Measurements from ENCODE around the gene ARL15. TPM values are rescaled to one million over a fixed set of nuclear protein-coding genes. Genes with fewer than 3 reads are reported as not detected.

The ARL15 gene
- total RNA-seq, 1 experiment from 2014 or later: 0.50 TPM

DNA sequence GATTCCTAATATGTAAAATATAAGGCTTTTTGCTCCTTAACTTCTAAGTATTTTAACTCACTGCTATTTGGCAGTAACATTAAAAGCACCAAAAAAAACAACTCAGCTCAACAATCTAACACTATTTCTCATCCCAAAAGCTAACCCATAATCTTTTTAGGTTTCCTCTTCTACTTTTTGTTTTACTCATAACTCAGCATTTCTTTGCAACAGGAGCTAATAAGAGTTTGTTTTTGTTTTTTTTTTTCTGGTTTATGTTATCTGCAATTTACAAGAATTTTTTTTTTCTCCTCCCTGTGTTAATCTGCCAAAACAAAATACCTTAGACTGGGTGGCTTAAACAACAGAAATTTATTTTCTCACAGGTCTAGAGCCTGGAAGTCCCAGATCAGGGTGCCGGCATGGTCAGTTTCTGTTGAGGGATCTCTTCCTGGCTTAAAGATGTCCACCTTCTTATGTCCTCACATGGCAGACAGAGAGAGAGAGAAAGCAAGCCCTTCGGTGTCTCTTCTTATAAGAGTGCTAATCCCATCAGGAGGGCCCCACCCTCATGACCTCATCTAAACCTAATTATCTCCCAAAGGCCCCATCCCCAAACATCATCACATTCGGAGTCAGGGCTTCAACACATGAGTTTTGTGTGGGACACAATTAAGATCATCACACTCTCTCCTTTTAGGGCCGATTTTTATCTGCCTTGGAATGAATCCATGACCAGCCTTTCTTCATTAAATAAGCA, 31.2 kb downstream of the ARL15 start:
- intact Hi-C loops (cut with micrococcal nuclease; ENCODE audit: unreplicated experiment): no loop called here
- TF ChIP-seq EZH2 (IDR thresholded peaks at IDR 0.05; ENCODE audit: low read depth): no peak
- TF ChIP-seq, protein P1, sequence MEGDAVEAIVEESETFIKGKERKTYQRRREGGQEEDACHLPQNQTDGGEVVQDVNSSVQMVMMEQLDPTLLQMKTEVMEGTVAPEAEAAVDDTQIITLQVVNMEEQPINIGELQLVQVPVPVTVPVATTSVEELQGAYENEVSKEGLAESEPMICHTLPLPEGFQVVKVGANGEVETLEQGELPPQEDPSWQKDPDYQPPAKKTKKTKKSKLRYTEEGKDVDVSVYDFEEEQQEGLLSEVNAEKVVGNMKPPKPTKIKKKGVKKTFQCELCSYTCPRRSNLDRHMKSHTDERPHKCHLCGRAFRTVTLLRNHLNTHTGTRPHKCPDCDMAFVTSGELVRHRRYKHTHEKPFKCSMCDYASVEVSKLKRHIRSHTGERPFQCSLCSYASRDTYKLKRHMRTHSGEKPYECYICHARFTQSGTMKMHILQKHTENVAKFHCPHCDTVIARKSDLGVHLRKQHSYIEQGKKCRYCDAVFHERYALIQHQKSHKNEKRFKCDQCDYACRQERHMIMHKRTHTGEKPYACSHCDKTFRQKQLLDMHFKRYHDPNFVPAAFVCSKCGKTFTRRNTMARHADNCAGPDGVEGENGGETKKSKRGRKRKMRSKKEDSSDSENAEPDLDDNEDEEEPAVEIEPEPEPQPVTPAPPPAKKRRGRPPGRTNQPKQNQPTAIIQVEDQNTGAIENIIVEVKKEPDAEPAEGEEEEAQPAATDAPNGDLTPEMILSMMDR (conservative IDR thresholded peaks at IDR 0.05): no peak
- Histone ChIP-seq H3K4me2 (no peak overlapping the region), H3K9me2 (ENCODE audit: insufficient read depth) (no peaks in the 10 kb centered on the region), H3F3A (ENCODE audit: insufficient read depth, low read depth) (no peaks in the 10 kb centered on the region), H3K27me3 (ENCODE audit: insufficient read depth, low read depth) (no peaks in the 10 kb centered on the region), H2AFZ (no peak overlapping the region), H3K27ac (no peak overlapping the region), H3K36me3 (ENCODE audit: low read depth) (no peaks in the 10 kb centered on the region), H3K79me2 (ENCODE audit: low read depth) (no peaks in the 10 kb centered on the region), H3K4me3 (no peak overlapping the region), H3K4me1 (replicated peaks; ENCODE audit: insufficient read depth) (no peaks in the 10 kb centered on the region), H4K20me1 (ENCODE audit: insufficient read depth) (no peaks in the 10 kb centered on the region; the same call in 1 of the 2 replicates), H3K9me3 (ENCODE audit: insufficient read depth, low read depth) (no peaks in the 10 kb centered on the region)
- no TSS peak for BruUV-seq (replicated peaks)
- DNase-seq: no peak
- ChIA-PET POLR2A (ENCODE audit: unreplicated experiment) (no interaction called here), CTCF (interaction anchor here (0.7 kb wide), 1 partner anchor 11 kb away, joined by 3 read pairs; no protein-coding TSS in a partner anchor)

DNA sequence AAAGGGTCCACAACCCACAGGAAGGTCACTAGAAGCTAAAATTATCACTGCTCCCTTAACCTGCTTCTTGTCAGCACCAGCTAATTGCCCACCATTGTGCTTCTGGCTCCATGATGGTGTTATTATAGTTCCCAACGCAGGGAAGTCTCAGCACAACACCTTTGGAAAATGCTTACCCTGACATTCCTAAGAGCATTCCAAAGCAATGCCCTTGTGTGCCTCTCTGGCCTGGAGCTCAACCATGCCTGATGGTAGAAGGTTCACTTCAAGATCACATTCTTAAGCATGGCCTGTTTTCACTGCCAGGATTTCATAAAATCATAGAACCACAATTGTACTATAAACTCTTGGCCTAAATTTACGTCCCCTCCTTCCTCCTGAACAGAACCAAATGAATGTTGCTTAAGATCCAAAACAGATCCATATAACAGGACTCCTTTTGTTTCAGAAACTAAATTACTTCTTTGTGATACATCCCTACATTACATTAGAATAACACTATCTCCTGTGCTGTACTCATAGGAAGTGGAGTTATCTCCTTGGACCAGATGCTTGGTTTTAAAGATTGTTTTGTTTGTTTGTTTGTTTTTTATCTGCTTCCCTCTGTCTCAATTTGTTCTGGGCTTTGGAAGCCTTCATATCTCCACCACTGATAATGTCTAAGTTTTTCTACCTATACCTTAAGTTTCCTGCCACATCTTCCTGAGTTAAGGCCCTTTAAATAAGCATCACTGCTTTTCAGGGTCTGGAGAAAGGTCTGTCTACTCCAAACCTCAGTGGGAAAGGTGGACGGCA, 32.1 kb downstream of the ARL15 start:
- POLR2A ChIA-PET (ENCODE audit: unreplicated experiment): no interaction called here
- no peaks in the 10 kb centered on the region for H3K4me1 ChIP-seq (replicated peaks; ENCODE audit: insufficient read depth)
- H3K36me3 ChIP-seq (ENCODE audit: low read depth): no peaks in the 10 kb centered on the region
- DNase-seq: no peak
- TF ChIP-seq EZH2 (IDR thresholded peaks at IDR 0.05; ENCODE audit: low read depth): no peak
- TF ChIP-seq, protein P1 (conservative IDR thresholded peaks at IDR 0.05): no peak
- no peak overlapping the region for H2AFZ ChIP-seq
- H3K9me3 ChIP-seq (ENCODE audit: insufficient read depth, low read depth): no peaks in the 10 kb centered on the region
- no peaks in the 10 kb centered on the region; the same call in 1 of the 2 replicates for H4K20me1 ChIP-seq (ENCODE audit: insufficient read depth)
- H3F3A ChIP-seq (ENCODE audit: insufficient read depth, low read depth): no peaks in the 10 kb centered on the region
- CTCF ChIA-PET: no interaction called here
- H3K27ac ChIP-seq: no peak overlapping the region
- H3K79me2 ChIP-seq (ENCODE audit: low read depth): no peaks in the 10 kb centered on the region
- intact Hi-C loops (cut with micrococcal nuclease; ENCODE audit: unreplicated experiment): no loop called here
- no TSS peak for BruUV-seq (replicated peaks)
- no peak overlapping the region for H3K4me3 ChIP-seq
- H3K27me3 ChIP-seq (ENCODE audit: insufficient read depth, low read depth): no peaks in the 10 kb centered on the region
- H3K4me2 ChIP-seq: no peak overlapping the region
- no peaks in the 10 kb centered on the region for H3K9me2 ChIP-seq (ENCODE audit: insufficient read depth)

DNA sequence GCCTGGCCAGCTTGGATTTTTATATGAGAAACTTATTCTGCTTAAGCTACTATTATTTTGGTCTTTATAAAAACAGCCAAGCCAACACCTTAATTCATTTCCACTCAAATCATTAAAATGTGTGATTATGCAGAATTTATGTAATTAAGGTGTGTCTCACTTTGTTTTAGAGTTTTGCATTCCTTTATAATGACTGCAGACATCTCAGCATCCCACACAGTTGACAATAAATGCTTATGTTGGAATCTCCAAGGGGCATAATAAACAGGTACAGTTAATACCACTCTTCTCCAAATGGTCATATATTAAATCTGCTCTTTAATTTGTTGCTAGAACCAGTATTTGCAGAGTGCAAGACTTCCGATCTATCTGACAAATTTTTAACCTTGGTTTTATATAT, 34.3 kb downstream of the ARL15 start:
- H4K20me1 ChIP-seq (ENCODE audit: insufficient read depth): no peaks in the 10 kb centered on the region
- ChIA-PET POLR2A (ENCODE audit: unreplicated experiment) (interaction anchor here (0.6 kb wide), 1 partner anchor 39 kb away, joined by 5 read pairs; no protein-coding TSS in a partner anchor), CTCF (no interaction called here)
- no peaks in the 10 kb centered on the region for H3K79me2 ChIP-seq (ENCODE audit: low read depth)
- no peaks in the 10 kb centered on the region for H3K4me1 ChIP-seq (replicated peaks; ENCODE audit: insufficient read depth)
- H3K4me2 ChIP-seq: no peak overlapping the region
- no peak overlapping the region for H2AFZ ChIP-seq
- BruUV-seq (replicated peaks): no TSS peak
- H3K9me3 ChIP-seq (ENCODE audit: insufficient read depth, low read depth): no peaks in the 10 kb centered on the region
- DNase-seq: no peak
- H3K27ac ChIP-seq: no peak overlapping the region
- H3K9me2 ChIP-seq (ENCODE audit: insufficient read depth): no peaks in the 10 kb centered on the region
- no peak overlapping the region for H3K4me3 ChIP-seq
- intact Hi-C loops (cut with micrococcal nuclease; ENCODE audit: unreplicated experiment): no loop called here
- H3F3A ChIP-seq (ENCODE audit: insufficient read depth, low read depth): no peaks in the 10 kb centered on the region
- H3K36me3 ChIP-seq (ENCODE audit: low read depth): no peaks in the 10 kb centered on the region
- TF ChIP-seq EZH2 (IDR thresholded peaks at IDR 0.05; ENCODE audit: low read depth): no peak
- no peaks in the 10 kb centered on the region for H3K27me3 ChIP-seq (ENCODE audit: insufficient read depth, low read depth)
